Retinal pigment epithelial cell (primary cell): ENCODE results near the gene NOX4.

Experiments
- DNase-seq: peaks from one replicate; pipeline ENCODE4 v3.0.0-alpha.2; 2010; ENCODE audit warnings: low read depth
- H3K4me3 ChIP-seq: 2 replicates; pipeline ENCODE4 v1.5.1; 2011; ENCODE audit warnings: mild to moderate bottlenecking, low read length, control low read depth, moderate library complexity
- CTCF ChIP-seq: conservative IDR thresholded peaks from 2 replicates; pipeline ENCODE4 v1.5.1; 2011; ENCODE audit warnings: low read depth, low read length, control low read depth, inconsistent platforms

Gene NOX4

GRCh38 chr11:89521294-89521693 lies 30.1 kb upstream of the NOX4 start:
- TF ChIP-seq CTCF = no peak
- no peak for DNase-seq

GRCh38 chr11:89516496-89516895 lies 25.3 kb upstream of the NOX4 start:
- H3K4me3 ChIP-seq = no peak overlapping the region
- no peak for TF ChIP-seq CTCF
- no peak for DNase-seq

More at GRCh38 chr11:89521294-89521693, 30.1 kb upstream of the NOX4 start:
- no peak overlapping the region for H3K4me3 ChIP-seq

GRCh38 chr11:89508544-89508943 lies 17.4 kb upstream of the NOX4 start:
- no peak for DNase-seq
- no peak overlapping the region for H3K4me3 ChIP-seq
- no peak for TF ChIP-seq CTCF

GRCh38 chr11:89504270-89504669 lies 13.1 kb upstream of the NOX4 start:
- TF ChIP-seq CTCF = no peak
- DNase-seq = no peak
- no peak overlapping the region for H3K4me3 ChIP-seq

GRCh38 chr11:89503422-89503821 lies 12.2 kb upstream of the NOX4 start:
- no peak for TF ChIP-seq CTCF
- DNase-seq = no peak
- H3K4me3 ChIP-seq = no peak overlapping the region

- DNase-seq = no peak
- TF ChIP-seq CTCF = no peak
- no peak overlapping the region for H3K4me3 ChIP-seq
Observed at GRCh38 chr11:89502301-89502700, 11.1 kb upstream of the NOX4 start.

- no peak for TF ChIP-seq CTCF
- H3K4me3 ChIP-seq = no peak overlapping the region
- DNase-seq = no peak
Observed at GRCh38 chr11:89500336-89500735, 9.2 kb upstream of the NOX4 start.
